ENCODE results near the gene RSPRY1. TPM values are rescaled to one million over a fixed set of nuclear protein-coding genes. Genes with fewer than 3 reads are reported as not detected.

Gene RSPRY1
- total and polyA plus RNA-seq, 2 of the 8 experiments (the other 6 are each of a cell fraction or from before 2014, with no cell fraction given), result 11.5 to 32.5 TPM

DNA sequence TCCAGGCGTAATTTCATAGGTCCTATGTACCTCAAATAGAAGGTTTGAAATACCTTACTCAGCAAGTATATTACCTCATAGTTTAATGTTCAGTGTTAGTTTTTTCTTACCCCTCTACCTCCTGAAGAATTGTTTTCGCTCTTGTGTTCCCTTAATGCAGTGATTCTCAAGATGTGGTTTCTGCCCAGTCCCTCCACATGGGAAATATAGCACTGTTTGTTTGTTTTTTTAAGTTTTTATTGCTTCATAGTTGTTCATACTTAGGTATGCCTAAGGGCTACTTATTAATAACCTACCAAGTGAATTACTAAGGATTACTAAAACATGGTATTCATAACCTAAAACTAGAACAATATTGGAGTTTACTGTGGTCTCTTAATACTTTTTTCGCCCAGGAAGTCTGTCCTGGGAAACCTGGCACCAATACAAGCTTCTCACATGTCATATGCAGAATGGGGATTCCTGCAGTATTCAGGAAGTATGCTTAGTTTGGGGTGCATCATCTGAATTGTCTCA, 5.0 kb downstream of the RSPRY1 start:
- FAIRE-seq (no peak), DNase-seq (ENCODE audit: low read depth in 1 of 2, low spot score in 2 of 2) (no peak)
- Histone ChIP-seq H3K27ac (ENCODE audit: low read depth, low read length) (no peak overlapping the region), H3K9me3 (ENCODE audit: insufficient read depth in 2 of 2, low read depth in 1 of 2, low read length in 1 of 2) (no peaks in the 10 kb centered on the region), H3K18ac (ENCODE audit: extremely low read depth, low read length) (no peak overlapping the region), H2AFZ (ENCODE audit: low read length) (no peak overlapping the region), H3K23me2 (ENCODE audit: low read depth, low read length) (peaks cover 9% of the 10 kb centered on the region), H3K4me1 (replicated peaks in 1 of 4; ENCODE audit: control insufficient read depth in 3 of 4, insufficient read depth in 4 of 4, low read length in 3 of 4) (peaks cover 0 to 5% (median 2%) of the 10 kb centered on the region in 4 experiments; a peak in 2 of 7 replicates), H3K27me3 (replicated peaks in 1 of 4; ENCODE audit: control insufficient read depth in 3 of 4, extremely low read depth in 1 of 4, insufficient read depth in 3 of 4, low read length in 3 of 4) (no peaks in the 10 kb centered on the region), H4K5ac (ENCODE audit: insufficient read length, low read depth, low read length) (no peak overlapping the region), H4K8ac (ENCODE audit: extremely low read depth, insufficient read depth, low read length) (no peak overlapping the region), H3K4me2 (ENCODE audit: insufficient read depth in 1 of 2, low read depth in 2 of 2, low read length in 2 of 2) (no peak overlapping the region), H2BK20ac (ENCODE audit: low read length) (no peak overlapping the region), H2BK12ac (ENCODE audit: low read depth, low read length) (no peak overlapping the region), H2BK15ac (ENCODE audit: low read length) (no peak overlapping the region), H3K4me3 (ENCODE audit: extremely low read depth in 1 of 4, insufficient read depth in 2 of 4, low read depth in 3 of 4, low read length in 4 of 4) (no peak overlapping the region), H3K56ac (replicated peaks; ENCODE audit: insufficient read length, low read depth, low read length) (no peak overlapping the region), H2BK120ac (replicated peaks; ENCODE audit: low read depth, low read length) (no peak overlapping the region), H3K79me1 (ENCODE audit: low read depth, low read length) (peaks cover 6% of the 10 kb centered on the region), H3K79me2 (ENCODE audit: control insufficient read depth in 1 of 2, insufficient read depth in 2 of 2, low read length in 2 of 2) (peaks cover 2 to 87% of the 10 kb centered on the region in 2 experiments), H3K36me3 (ENCODE audit: control insufficient read depth in 2 of 4, insufficient read depth in 4 of 4, low read length in 3 of 4) (no peaks in the 10 kb centered on the region), H3K4ac (replicated peaks; ENCODE audit: insufficient read length, low read depth, low read length) (no peak overlapping the region), H3K14ac (ENCODE audit: insufficient read length) (no peak overlapping the region), H3K23ac (ENCODE audit: insufficient read length) (no peak overlapping the region), H3K9ac (replicated peaks in 1 of 4; ENCODE audit: extremely low read depth in 1 of 4, low read depth in 3 of 4, low read length in 3 of 4) (no peak overlapping the region), H4K91ac (replicated peaks; ENCODE audit: insufficient read length, low read length) (no peak overlapping the region), H4K20me1 (replicated peaks in 1 of 2; ENCODE audit: control insufficient read depth in 1 of 2, insufficient read depth in 2 of 2, low read length in 2 of 2) (no peaks in the 10 kb centered on the region), H2AK5ac (ENCODE audit: low read depth, low read length) (no peak overlapping the region), H2BK5ac (ENCODE audit: low read depth, low read length) (no peak overlapping the region)
- 94% methylated on average over 3 of the region's 3 CpGs; no CpG with 5 or more reads in 1 of the 2 experiments for WGBS, 2 experiments (ENCODE audit: extremely low coverage in 1 of 2, insufficient coverage in 1 of 2, insufficient read length in 1 of 2, insufficient replicate concordance in 2 of 2, low coverage in 1 of 2, low lambda C conversion rate in 2 of 2, missing lambda C conversion rate in 1 of 2)
- ChIA-PET POLR2A (ENCODE audit: partially characterized antibody) (no interaction called here), CTCF (ENCODE audit: partially characterized antibody) (interaction anchor here (0.8 kb wide), 1 partner anchor 40 kb away, joined by 3 read pairs; no protein-coding TSS in a partner anchor)
- TF ChIP-seq CEBPB (IDR thresholded peaks at IDR 0.05; ENCODE audit: low read depth, low read length) (no peak), CREB1 (IDR thresholded peaks at IDR 0.05) (no peak), RNF2 (IDR thresholded peaks at IDR 0.05; ENCODE audit: borderline replicate concordance, low read depth, low read length, missing control alignments, poor library complexity, severe bottlenecking) (no peak), EGR1 (IDR thresholded peaks at IDR 0.05; ENCODE audit: borderline replicate concordance, low read depth, low read length) (no peak), SUZ12 (IDR thresholded peaks at IDR 0.05; ENCODE audit: low read length) (no peak), KDM4A (IDR thresholded peaks at IDR 0.05; ENCODE audit: low read depth, low read length, severe bottlenecking) (no peak), BCL11A (IDR thresholded peaks at IDR 0.05; ENCODE audit: low read depth in 2 of 2, low read length in 2 of 2) (no peak), RFX5 (IDR thresholded peaks at IDR 0.05; ENCODE audit: borderline replicate concordance, low read depth, low read length) (no peak), RBBP5 (IDR thresholded peaks at IDR 0.05; ENCODE audit: borderline replicate concordance, low read depth, low read length) (no peak)
- TF ChIP-seq, protein P1, sequence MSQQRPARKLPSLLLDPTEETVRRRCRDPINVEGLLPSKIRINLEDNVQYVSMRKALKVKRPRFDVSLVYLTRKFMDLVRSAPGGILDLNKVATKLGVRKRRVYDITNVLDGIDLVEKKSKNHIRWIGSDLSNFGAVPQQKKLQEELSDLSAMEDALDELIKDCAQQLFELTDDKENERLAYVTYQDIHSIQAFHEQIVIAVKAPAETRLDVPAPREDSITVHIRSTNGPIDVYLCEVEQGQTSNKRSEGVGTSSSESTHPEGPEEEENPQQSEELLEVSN (IDR thresholded peaks at IDR 0.05), result no peak

Data from H1 (cell line).